GM19463 (cell line): ENCODE data around the gene GTF2IRD1.
"Not testable (repeated sequence)": the region's sequence is repeated elsewhere in the genome, so short reads cannot be mapped to it uniquely, and the experiment has no call there.

Experiments used
- ATAC-seq: cut with Tn5 transposase; IDR thresholded peaks from one replicate; pipeline ENCODE4 v1.9.1; 2021; ENCODE audit warnings: mild to moderate bottlenecking, moderate library complexity; ENCODE audit not compliant: unreplicated experiment

Gene GTF2IRD1

DNA sequence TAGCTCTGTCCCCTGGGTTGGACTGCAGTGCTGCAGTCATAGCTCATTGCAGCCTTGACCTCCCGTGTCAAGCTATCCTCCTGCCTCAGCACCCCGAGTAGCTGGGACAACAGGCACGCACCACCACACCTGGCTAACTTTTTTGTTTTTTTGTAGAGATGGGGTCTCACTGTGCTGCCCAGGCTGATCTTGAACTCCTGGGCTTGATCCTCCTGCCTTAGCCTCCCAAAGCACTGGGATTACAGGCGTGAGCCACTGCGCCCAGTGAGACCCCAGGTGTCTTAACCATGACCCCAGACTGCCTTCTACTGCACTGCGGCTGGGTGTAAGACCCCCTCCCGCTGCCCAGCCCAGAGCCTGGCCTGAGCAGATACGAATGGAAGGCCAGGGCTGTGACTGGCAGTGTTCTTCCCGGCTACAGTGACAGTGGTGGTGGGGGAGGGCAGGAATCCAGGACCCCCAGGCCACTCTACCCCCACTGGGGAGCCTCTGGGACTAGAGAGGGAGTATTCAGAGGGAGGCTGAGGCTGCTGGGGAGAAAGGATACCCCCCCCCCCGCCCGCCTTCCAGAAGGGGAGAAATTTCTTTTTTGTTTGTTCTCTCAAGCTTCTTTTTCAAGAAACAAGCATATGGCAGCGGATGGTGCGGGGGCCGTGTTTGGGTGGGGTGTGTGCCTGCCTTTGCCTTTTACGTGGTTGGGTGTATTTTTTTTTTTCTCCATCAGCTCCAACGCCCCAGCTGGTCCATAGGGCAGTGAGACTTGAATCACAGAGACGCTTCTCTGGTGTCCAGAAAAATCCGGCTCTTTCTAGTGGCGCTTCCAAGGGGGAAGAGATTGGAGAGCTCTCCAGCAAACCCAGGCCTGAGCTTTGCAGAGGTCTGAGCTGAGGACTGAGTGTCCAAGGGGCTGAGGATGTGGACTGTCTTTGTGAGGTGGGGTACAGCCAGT, 36.6 kb downstream of the GTF2IRD1 start:
- no peak for ATAC-seq

DNA sequence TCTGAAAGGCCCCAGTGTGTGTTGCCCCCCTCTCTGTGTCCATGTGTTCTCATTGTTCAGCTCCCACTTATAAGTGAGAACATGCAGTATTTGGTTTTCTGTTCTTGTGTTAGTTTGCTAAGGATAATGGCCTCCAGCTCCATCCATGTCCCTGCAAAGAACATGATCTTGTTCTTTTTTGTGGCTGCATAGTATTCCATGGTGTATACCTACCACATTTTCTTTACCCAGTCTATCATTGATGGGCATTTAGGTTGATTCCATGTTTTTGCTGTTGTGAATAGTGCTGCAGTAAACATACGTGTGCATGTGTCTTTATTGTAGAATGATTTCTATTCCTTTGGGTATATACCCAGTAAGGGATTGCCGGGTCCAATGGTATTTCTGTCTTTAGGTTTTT, 37.8 kb downstream of the GTF2IRD1 start:
- not testable (repeated sequence) for ATAC-seq

DNA sequence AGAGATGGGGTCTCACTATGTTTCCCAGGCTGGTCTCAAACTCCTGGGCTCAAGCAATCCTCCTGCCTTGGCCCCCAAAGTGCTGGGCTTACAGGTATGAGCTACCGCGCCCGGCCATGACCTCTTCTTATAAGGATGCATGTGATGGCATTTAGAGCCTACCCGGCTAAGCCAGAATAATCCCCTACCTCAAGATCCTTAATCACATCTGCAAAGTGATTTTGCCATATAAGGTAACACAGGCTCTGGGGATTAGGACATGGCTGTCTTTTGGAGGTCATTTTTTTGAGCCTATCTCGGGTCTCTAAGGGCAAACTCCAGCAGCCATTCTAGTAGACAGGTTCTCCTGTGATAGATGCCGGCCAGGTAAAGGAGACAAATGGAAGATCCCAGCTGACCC, 39.6 kb downstream of the GTF2IRD1 start:
- ATAC-seq = no peak

DNA sequence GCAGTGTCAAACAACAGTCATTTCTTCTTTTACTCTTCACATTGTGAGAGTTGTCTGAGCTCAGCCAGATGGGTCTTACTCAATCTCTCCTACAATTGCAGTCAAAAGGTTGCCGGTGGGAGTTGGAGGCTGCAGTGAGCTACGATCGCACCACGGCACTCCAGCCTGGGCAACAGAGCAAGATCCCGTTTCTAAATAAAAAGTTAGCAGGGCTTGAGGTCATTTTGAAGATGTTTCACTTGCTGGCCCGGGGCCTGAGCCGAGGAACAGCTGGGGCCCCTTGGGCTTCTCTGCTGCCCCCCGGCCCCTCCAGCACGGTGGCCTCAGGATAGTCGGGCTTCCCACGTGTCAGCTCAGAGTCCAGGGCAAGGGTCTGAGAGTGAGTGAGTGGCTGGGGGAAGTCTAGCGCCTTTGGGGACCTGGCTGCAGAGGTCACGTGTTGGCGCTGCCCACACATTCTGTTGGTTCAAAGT, 40.4 kb downstream of the GTF2IRD1 start:
- no peak for ATAC-seq

DNA sequence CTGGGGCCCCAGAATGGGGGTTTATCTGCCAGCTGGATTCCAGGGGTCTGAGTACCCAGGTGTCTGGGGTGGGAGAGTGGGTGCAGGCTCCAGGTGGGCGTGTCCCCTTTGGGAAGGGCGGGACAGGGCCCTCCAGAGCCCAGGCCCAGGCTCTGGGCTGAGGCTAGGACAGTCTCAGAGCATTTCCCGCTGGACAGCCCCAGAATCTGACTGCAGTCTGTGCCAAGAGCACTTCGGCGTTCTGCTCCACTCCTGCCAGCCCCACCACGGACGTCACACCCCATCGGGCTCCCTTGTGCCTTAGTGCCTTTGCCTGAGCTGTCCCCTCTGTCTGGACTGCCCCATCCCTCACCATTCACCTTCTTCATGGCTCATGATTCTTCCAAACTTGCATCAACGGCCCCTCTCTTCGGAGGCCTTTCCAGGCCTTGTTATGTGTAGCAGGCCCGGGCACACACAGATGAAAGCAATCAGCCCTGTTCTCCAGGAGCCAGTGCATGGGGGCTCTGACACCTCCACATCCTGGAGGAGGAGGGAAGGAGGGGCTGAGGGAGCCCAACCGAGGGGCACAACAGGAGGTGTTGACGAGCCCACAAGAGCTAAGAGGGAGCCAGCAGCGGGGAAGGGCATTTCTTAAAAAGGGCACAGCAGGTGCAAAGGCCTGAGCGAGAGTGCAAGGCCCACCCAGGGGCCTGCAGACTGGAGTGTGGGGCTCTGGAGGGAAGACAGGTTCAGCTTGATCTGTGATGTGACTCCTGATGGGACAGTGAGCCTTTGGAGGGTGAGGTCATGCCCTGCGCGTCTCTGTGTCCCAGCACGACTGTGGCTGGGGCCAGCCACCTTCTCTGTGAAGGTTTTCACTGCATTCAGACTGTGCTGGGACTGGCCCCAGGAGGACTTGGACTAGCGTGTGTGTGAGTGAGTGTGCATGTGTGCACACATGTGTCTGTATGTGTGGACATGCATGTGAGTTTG, 41.7 kb downstream of the GTF2IRD1 start:
- ATAC-seq = no peak

DNA sequence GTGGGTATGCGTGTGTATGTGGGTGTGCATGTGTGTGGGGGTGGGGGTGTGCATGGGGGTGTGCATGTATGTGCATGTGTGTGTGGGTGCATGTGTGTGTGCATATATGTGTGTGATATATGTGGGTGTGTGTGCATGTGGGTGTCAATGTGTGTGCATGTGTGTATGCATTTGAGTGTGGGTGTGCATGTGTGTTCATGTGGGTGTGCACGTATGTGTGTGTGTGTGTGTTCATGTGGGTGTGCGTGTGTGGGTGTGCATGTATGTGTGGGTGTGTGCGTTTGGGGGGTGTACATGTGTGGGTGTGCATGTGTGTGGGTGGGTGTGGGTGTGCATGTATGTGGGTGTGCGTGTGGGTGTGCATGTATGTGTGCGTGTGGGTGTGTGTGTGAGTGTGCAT, 42.6 kb downstream of the GTF2IRD1 start:
- no peak for ATAC-seq

DNA sequence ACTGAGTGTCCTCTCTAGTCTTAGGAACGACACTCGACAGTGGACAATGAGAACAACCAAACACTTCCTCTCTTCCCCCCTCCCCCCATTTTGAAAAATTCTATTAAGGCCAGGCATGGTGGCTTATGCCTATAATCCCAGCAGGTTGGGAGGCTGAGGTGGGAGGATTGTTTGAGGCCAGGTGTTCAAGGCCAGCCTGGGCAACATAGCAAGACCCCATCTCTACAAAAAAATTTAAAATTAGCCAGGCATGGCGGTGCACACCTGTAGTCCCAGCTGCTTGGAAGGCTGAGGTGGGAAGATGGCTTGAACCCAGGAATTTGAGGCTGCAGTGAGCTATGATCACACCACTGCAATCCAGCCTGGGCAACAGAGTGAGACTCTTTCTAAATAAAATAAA, 43.1 kb downstream of the GTF2IRD1 start:
- not testable (repeated sequence) for ATAC-seq

DNA sequence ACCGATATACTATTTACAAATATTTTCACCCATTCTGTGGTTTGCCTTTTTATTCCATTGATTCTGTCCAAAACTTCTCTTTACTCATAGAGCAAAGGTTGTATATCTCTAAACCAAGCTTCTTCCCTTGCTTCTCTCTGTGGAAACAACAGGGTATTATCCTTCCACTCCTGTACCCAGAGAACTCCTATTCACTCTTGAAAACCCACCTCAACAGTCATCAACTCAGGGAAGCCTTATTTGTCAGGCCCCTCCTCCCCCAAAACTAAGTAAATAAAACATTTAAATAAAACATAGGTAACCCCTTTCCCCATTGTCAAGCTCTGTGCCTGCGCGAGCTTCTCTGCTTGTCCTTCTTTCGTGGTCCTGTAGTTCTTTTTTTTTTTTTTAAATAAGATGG, 44.6 kb downstream of the GTF2IRD1 start:
- no peak for ATAC-seq

DNA sequence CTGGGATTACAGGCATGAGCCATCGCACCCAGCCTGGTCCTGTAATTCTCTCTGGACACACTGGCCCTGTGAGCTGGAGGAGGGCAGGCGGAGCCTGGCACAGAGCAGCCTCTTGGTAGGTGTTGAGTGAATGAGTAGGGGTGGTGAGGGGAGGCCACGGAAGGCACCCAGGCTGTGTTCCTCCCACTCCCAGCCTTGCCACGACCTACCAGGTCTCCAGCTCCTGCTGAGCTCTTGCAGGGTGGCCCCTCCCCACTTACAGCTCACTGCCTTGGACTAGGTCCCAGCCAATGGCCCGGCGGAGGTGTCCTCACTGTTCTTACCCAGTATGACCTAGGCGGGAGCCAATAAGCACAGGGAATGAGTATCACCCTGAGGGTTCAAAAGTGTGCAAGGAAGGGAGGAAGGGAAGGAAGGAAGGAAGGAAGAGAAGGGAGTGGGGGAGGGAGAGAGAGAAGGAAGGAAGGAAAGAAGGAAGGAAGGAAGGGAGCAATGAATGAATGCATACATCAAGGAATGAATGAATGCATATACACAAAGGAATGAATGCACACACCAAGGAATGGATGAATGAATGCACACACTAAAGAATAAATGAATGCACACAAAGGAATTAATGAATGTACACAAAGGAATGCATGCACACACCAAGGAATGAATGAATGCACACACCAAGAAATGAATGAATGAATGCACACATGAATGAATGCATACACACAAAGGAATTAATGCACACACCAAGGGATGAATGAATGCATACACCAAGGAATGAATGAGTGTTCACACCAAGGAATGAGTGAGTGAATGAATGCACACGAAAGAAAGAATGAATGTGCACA, 45.5 kb downstream of the GTF2IRD1 start:
- no peak for ATAC-seq

DNA sequence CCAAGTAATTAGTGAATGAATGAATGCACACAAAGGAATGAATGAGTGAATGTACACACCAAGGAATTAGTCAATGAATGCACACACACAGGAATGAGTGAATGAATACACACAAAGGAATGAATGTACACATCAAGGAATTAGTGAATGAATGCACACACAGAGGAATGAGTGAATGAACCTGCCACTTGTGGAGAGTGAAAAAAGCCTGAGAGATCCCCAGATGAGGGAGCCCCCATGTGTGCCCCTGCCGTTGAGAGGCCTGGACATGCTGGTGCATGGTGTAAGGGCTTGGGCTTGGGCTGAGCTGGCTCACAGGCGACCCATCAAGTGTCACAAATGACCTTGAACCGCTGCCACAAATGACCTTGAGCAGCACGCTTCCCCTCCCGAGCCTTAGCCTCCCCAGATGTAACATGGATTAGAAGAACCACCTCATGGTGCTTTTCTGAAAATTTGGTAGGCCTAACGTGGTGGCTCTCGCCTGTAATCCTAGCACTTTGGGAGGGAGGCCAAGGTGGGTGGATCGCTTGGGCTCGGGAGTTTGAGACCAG, 46.2 kb downstream of the GTF2IRD1 start:
- no peak for ATAC-seq

DNA sequence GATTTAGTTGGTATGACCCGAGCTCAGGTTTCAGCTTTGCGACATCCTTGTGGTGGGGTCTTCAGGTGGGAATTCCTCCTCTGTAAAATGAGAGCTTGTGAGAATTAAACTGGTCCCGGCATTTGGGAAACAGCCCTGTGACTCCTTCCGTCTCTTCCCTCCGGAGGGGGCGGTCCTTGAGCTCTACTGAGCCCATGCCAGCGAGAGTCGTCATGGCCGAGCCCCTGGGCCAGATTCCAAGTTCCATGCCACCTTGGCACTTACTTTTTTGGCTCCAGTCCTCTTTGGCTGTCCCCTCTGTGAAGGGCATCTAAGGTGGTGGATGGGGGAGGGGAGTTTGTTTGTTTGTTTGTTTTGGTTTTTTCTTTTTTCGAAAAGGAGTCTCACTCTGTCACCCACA, 47.6 kb downstream of the GTF2IRD1 start:
- ATAC-seq = no peak

DNA sequence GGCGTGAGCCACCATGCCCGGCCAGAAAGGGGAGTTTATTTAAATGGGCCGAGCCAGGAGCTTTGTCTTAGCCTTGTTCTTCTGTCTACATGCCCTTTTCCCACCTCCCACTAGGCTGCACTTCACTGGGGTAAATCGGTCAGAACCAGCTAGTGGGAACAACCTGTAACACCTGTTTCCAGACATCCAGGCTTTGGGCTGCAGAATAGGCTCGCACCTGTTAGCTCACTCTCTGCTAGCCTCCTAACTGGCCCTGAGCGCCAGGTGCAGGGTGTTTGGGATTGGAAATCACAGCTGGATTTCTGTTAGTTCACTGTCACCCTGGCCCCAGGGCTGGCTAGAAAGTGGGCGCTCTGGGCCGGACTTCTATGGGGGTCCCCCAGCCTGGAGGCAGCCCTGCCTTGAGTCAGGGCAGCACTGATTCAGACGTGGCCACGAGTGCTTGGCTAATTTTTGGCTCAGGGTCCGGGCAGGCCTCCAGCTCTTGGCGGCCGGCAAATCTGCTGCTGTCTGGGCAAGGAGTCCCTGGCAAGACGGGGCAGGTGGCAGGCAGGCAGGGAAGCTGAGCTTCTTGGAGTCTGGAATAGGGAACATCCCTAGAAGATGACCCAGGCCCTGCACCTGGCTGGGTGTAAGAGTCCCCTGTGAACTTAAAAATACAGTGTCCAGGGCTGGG, 48.6 kb downstream of the GTF2IRD1 start:
- no peak for ATAC-seq

DNA sequence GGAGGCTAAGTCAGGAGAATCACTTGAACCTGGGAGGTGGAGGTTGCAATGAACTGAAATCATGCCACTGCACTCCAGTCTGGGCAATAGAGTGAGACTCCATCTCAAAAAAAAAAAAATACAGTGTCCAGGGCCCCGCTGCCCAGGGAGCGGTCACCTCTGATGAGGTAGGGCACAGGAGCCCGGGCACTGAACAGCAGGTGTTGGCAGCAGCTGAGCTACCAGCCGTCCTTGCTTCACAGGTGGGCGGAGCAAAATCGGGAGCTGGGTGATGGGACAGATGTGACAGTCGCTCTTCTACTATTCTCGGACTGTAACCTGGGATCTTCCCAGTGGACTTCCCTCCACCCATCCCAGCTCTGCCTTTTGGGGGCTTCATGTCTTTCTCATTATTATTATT, 49.4 kb downstream of the GTF2IRD1 start:
- ATAC-seq = no peak

DNA sequence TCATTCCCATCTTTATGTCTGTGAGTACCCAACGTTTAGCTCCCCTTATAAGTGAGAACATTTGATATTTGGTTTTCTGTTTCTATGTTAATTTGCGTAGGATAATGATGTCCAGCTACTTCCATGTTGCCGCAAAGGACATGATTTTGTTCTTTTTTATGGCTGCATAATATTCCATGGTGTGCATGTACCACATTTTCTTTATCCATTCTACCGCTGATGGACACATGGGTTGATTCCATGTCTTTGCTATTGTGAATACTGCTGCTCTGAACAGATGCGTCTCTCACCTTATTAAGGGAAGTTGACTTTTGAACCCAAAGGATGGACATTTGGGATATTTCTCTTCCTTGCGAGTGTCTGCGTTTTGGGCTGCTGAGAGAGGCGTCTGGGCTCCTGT, 50.2 kb downstream of the GTF2IRD1 start:
- no peak for ATAC-seq

DNA sequence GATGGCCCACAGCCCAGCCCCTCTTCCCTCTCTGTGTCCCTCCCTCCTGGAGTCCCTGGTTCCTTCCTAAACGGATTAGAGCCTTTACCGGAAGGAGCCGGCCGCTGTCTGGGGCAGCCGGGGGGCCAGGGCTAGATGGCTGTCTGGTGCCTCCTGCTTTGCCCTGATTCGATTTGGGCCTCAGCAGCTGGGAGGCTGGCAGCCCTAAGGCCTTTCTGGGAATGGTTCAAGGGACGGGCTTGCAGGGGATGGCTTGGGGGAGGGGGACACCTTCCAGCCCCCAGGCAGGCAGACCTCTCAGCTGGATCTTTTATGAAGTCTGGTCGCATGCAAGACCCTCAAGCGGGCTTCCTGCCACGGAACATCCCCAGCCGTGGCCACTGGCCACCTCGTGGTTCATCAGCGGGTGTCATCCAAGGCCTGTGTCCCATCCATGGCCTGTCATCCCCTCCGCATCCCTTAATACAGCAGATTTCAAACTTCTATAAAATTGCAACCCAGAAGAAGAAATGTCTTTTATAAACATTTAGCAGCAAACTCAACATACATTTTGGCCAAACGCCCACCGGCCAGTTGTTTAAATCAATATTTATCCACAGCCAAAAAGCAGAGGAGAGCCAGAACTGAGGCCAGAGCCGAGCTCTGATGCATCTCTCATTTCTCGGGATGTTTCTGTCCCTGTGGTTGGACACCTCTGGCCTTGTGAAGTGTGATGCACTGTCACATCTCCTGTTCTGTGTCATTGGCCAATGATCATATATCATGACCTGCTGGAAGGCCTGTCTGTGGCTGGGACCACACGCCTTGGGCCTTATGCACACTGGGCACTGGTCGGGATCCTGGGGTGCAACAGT, 52.0 kb downstream of the GTF2IRD1 start:
- ATAC-seq = no peak

DNA sequence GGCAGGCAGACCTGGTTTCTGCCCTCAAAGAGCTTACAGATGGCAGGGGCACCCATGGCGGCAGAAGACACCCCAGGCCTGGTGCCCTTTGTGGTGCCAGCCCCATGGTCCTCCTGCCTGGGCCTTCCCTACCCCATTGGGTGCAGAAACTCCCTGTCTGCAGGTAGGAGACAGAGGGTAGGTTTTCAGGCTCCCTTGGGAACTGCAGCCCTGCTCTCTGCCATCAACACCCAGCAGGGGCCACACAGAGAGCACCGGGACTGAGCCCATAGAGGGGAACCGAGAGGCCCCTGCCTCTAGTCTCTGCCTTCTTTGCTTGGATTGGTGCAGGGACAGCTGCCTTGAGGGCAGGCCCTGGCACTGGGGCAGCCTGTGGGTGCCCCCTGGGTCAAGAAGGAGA, 52.6 kb downstream of the GTF2IRD1 start:
- ATAC-seq = no peak

DNA sequence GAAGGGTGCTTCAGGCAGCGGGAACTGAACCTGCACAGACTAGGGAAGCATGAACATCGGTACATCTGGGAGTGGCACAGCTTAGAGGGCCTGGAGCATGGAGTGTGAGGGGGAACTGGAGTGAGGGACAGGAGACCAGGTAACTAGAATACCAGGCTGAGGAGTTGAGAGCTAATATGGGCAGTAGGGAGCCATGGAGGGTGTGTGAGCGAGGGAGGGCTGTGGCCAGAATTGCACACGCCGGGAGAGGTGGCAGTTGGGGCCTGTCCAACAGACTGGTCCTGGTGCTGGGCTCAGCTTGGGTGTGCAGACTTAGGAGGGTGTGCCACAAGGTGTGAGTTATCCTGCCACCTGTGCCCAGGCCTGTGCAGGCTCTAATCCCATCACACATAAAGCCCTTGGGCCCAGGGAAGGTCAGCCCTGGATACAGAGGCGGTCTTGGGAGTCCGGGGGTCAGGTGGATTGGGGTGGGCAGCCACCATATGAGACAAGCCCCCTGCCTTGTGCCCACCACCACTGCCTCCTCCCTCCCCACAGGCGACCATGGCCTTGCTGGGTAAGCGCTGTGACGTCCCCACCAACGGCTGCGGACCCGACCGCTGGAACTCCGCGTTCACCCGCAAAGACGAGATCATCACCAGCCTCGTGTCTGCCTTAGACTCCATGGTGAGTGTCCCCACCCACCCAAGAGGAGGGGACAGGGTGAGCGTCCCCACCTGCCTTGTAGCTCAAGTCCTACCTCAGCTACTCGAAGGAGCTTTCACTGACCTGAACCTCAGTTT, 54.0 kb downstream of the GTF2IRD1 start:
- no peak for ATAC-seq

DNA sequence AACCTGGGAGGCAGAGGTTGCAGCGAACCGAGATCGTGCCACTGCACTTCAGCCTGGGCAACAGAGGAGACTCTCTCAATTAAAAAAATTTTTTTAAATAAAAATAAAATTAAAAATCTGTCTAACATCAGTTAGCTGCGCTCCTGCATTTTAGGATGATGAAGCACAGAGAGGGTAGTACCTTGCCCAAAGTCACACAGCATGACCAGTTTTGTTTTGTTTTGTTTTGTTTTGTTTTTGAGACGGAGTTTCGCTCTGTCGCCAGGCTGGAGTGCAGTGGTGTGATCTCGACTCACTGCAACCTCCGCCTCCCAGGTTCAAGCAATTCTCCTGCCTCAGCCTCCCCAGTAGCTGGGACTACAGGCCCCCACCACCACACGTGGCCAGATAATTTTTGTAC, 55.7 kb downstream of the GTF2IRD1 start:
- not testable (repeated sequence) for ATAC-seq
